Keratinocyte (primary cell): ENCODE measurements around the gene PGM2L1. TPM values are rescaled to one million over a fixed set of nuclear protein-coding genes. Genes with fewer than 3 reads are reported as not detected.
"Not testable (repeated sequence)": the region's sequence is repeated elsewhere in the genome, so short reads cannot be mapped to it uniquely, and the experiment has no call there.

ENCODE experiments used
- DNase-seq: peaks from one replicate; pipeline ENCODE4 v3.0.0-alpha.2; 2011; ENCODE audit warnings: low read depth, missing footprints, low spot score
- FAIRE-seq: peaks from 2 replicates; lab custom pipeline; 2011; peaks lifted over from hg19 to GRCh38; lab: Jason Lieb, UNC
- H2AFZ ChIP-seq: 2 replicates; pipeline ENCODE4 v1.6.0; 2012; ENCODE audit warnings: low read length, control low read depth, inconsistent platforms; ENCODE audit not compliant: control insufficient read depth
- H3K27ac ChIP-seq: 2 replicates; pipeline ENCODE4 v1.5.1; 2011; ENCODE audit warnings: low read length; ENCODE audit not compliant: control insufficient read depth, insufficient read depth
- H3K27me3 ChIP-seq: 3 replicates; pipeline ENCODE4 v1.6.0; 2011; ENCODE audit warnings: low read length; ENCODE audit not compliant: control insufficient read depth, insufficient read depth; ENCODE audit errors: extremely low read depth
- H3K36me3 ChIP-seq, 2 experiments: 2 replicates in 1 of 2; 3 replicates in 1 of 2; pipeline ENCODE4 v1.5.1; 2011; ENCODE audit warnings: low read length in 2 of 2, mild to moderate bottlenecking in 1 of 2; ENCODE audit not compliant: control insufficient read depth in 2 of 2, insufficient read depth in 2 of 2; ENCODE audit errors: extremely low read depth in 1 of 2
- H3K4me1 ChIP-seq: 3 replicates; pipeline ENCODE4 v1.5.1; 2011; ENCODE audit warnings: low read length; ENCODE audit not compliant: control insufficient read depth, insufficient read depth; ENCODE audit errors: extremely low read depth
- H3K4me2 ChIP-seq: 3 replicates; pipeline ENCODE4 v1.6.0; 2011; ENCODE audit warnings: low read depth, low read length; ENCODE audit not compliant: control insufficient read depth, insufficient read depth; ENCODE audit errors: extremely low read depth
- H3K4me3 ChIP-seq, 3 experiments: fragments of 200-600 bp in 1 of 3; sonication (generic) in 1 of 3; 2 replicates in 2 of 3; 3 replicates in 1 of 3; pipeline ENCODE4 v1.5.1; 2011 to 2016; ENCODE audit warnings: low read length in 3 of 3, mild to moderate bottlenecking in 3 of 3, control low read depth in 2 of 3, inconsistent platforms in 1 of 3, low read depth in 1 of 3, mixed read lengths in 1 of 3, mixed run types in 1 of 3, moderate library complexity in 1 of 3; ENCODE audit not compliant: control insufficient read depth in 2 of 3, insufficient read depth in 2 of 3; ENCODE audit errors: extremely low read depth in 1 of 3
- H3K79me2 ChIP-seq: 2 replicates; pipeline ENCODE4 v1.6.0; 2012; ENCODE audit warnings: low read length; ENCODE audit not compliant: control insufficient read depth, insufficient read depth
- H3K9ac ChIP-seq: 3 replicates; pipeline ENCODE4 v1.6.0; 2011; ENCODE audit warnings: low read length; ENCODE audit not compliant: control insufficient read depth, insufficient read depth; ENCODE audit errors: extremely low read depth
- H3K9me1 ChIP-seq: 3 replicates; pipeline ENCODE4 v1.6.0; 2011; ENCODE audit warnings: low read length; ENCODE audit not compliant: control insufficient read depth, insufficient read depth; ENCODE audit errors: extremely low read depth
- H3K9me3 ChIP-seq: 2 replicates; pipeline ENCODE4 v1.5.1; 2012; ENCODE audit warnings: low read depth, low read length; ENCODE audit not compliant: control insufficient read depth
- H4K20me1 ChIP-seq: 3 replicates; pipeline ENCODE4 v1.6.0; 2011; ENCODE audit warnings: low read length; ENCODE audit not compliant: control insufficient read depth, insufficient read depth; ENCODE audit errors: extremely low read depth
- EZH2 ChIP-seq: IDR thresholded peaks from one replicate; pipeline ENCODE4 v1.6.1; 2012; ENCODE audit warnings: inconsistent platforms, mild to moderate bottlenecking, low read length, moderate library complexity
- dilution Hi-C: fragments of 300-500 bp; cut with MboI; formaldehyde crosslinking; loops from one replicate; pipeline ENCODE4 v1.7.0; 2020; ENCODE audit warnings: low sequenced_read_pairs; ENCODE audit not compliant: extremely low pct_ligation_motif_present
- polyA plus RNA-seq, 5 experiments: library from polyadenylated mRNA; depleted of rRNA in 3 of 5; stranded (reverse) in 3 of 5; stranded (forward) in 1 of 5; unstranded in 1 of 5; fragments of >200 nt; gene quantifications; 1 replicate in 1 of 5; 2 replicates in 3 of 5; 3 replicates in 1 of 5; pipeline versions ENCODE4 v1.2.1 to v1.2.3, GENCODE V29; 2011 to 2012; ENCODE audit warnings: missing spikeins in 2 of 5, low read depth in 1 of 5, low replicate concordance in 1 of 5
- TF ChIP-seq, protein P1 (sequence below), 3 experiments: IDR thresholded peaks in 1 of 3; conservative IDR thresholded peaks in 1 of 3; optimal IDR thresholded peaks in 1 of 3; 2 replicates in 2 of 3; 3 replicates in 1 of 3; pipeline versions ENCODE3 to v1.5.1; 2011; ENCODE audit warnings: low read length in 3 of 3, mild to moderate bottlenecking in 3 of 3, moderate library complexity in 2 of 3, control low read depth in 1 of 3, inconsistent platforms in 1 of 3; ENCODE audit not compliant: insufficient read depth in 2 of 3; ENCODE audit errors: extremely low read depth in 1 of 3

PGM2L1 gene
- polyA plus RNA-seq, 1 donor (not counting 4 experiments of a cell fraction or from before 2014, with no cell fraction given), result 3.1 TPM

DNA sequence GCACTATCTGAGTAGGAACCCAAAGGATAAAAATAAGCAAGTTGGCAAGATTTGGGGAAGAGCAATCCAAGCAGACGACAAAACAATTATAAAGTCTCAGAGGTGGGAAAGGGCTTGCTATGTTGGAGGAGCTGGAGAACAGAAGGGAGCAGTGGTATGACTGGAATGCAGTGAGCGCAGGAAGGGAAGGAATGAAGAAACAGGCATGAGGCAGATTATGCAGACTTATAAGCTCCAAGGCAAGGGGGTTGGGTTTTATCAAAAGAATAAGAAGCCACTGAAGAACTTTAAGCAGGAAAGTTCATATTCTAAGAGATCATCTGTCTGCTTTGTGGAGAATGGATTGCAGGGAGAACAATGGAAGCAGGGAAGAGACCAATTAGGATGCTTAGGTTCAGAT is 31.7 kb downstream of the PGM2L1 start:
- Histone ChIP-seq H3K27me3 (no peaks in the 10 kb centered on the region), H3K9me3 (no peaks in the 10 kb centered on the region), H3K9me1 (no peaks in the 10 kb centered on the region), H4K20me1 (no peaks in the 10 kb centered on the region), H3K9ac (no peak overlapping the region), H3K4me2 (no peak overlapping the region), H2AFZ (no peak overlapping the region), H3K79me2 (no peaks in the 10 kb centered on the region), H3K4me3 (no peak overlapping the region), H3K36me3 (peaks cover 0 to 2% of the 10 kb centered on the region in 2 experiments), H3K4me1 (peaks cover 3% of the 10 kb centered on the region), H3K27ac (no peak overlapping the region)
- no peak for DNase-seq
- TF ChIP-seq, protein P1, sequence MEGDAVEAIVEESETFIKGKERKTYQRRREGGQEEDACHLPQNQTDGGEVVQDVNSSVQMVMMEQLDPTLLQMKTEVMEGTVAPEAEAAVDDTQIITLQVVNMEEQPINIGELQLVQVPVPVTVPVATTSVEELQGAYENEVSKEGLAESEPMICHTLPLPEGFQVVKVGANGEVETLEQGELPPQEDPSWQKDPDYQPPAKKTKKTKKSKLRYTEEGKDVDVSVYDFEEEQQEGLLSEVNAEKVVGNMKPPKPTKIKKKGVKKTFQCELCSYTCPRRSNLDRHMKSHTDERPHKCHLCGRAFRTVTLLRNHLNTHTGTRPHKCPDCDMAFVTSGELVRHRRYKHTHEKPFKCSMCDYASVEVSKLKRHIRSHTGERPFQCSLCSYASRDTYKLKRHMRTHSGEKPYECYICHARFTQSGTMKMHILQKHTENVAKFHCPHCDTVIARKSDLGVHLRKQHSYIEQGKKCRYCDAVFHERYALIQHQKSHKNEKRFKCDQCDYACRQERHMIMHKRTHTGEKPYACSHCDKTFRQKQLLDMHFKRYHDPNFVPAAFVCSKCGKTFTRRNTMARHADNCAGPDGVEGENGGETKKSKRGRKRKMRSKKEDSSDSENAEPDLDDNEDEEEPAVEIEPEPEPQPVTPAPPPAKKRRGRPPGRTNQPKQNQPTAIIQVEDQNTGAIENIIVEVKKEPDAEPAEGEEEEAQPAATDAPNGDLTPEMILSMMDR (optimal IDR thresholded peaks at IDR 0.05 in 1 of 3, IDR thresholded peaks at IDR 0.05 in 1 of 3, conservative IDR thresholded peaks at IDR 0.05 in 1 of 3; ENCODE audit: extremely low read depth in 1 of 3, insufficient read depth in 2 of 3, low read length in 3 of 3), result no peak
- no peak for TF ChIP-seq EZH2
- dilution Hi-C loops, result no loop called here
- FAIRE-seq, result no peak

DNA sequence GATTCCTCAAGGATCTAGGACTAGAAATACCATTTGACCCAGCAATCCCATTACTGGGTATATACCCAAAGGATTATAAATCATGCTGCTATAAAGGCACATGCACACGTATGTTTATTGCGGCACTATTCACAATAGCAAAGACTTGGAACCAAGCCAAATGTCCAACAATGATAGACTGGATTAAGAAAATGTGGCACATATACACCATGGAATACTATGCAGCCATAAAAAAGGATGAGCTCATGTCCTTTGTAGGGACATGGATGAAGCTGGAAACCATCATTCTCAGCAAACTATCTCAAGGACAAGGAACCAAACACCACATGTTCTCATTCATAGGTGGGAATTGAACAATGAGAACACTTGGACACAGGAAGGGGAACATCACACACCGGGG is 32.4 kb downstream of the PGM2L1 start:
- dilution Hi-C loops, FAIRE-seq, H3K9me3 ChIP-seq: not testable (repeated sequence)

DNA sequence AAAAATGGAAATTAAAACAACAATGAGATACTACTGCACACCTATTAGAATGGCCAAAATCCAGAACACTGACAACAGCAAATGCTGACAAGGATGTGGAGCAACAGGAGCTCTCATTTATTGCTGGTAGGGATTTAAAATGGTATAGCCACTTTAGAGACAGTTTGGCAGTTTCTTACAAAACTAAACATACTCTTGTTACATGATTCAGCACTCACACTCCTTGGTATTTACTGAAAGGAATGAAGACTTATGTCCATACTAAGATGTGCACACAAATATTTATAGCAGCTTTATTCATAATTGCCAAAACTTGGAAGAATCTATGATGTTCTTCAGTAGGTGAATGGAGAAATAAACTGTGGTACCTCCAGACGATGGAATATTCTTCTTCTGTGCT is 40.8 kb downstream of the PGM2L1 start:
- peaks cover 0 to 2% of the 10 kb centered on the region in 2 experiments for H3K36me3 ChIP-seq
- H3K27me3 ChIP-seq, result no peaks in the 10 kb centered on the region
- TF ChIP-seq, protein P1 (optimal IDR thresholded peaks at IDR 0.05 in 1 of 3, IDR thresholded peaks at IDR 0.05 in 1 of 3, conservative IDR thresholded peaks at IDR 0.05 in 1 of 3; ENCODE audit: extremely low read depth in 1 of 3, insufficient read depth in 2 of 3, low read length in 3 of 3), result no peak
- TF ChIP-seq EZH2, result no peak
- H3K4me2 ChIP-seq, result no peak overlapping the region
- H3K9me1 ChIP-seq, result no peaks in the 10 kb centered on the region
- H4K20me1 ChIP-seq, result no peaks in the 10 kb centered on the region
- DNase-seq, result no peak
- no peak overlapping the region for H3K27ac ChIP-seq
- H3K79me2 ChIP-seq, result no peaks in the 10 kb centered on the region
- H3K9me3 ChIP-seq, result no peaks in the 10 kb centered on the region
- H3K9ac ChIP-seq, result no peak overlapping the region
- H2AFZ ChIP-seq, result no peak overlapping the region
- no peaks in the 10 kb centered on the region for H3K4me1 ChIP-seq
- FAIRE-seq, result no peak
- dilution Hi-C loops, result no loop called here
- no peak overlapping the region for H3K4me3 ChIP-seq

More for the DNA sequence above, 32.4 kb downstream of the PGM2L1 start:
- H3K79me2 ChIP-seq, H4K20me1 ChIP-seq, H3K9ac ChIP-seq, H3K4me1 ChIP-seq, DNase-seq, H3K9me1 ChIP-seq, H3K27me3 ChIP-seq, H3K36me3 ChIP-seq, H2AFZ ChIP-seq, H3K4me3 ChIP-seq, H3K4me2 ChIP-seq, H3K27ac ChIP-seq: not testable (repeated sequence)
